Right lobe of liver (tissue), 6 donors: ENCODE results near the gene PTRHD1. TPM values are rescaled to one million over a fixed set of nuclear protein-coding genes. Genes with fewer than 3 reads are reported as not detected.

Experiments
- ATAC-seq, 4 donors: fragments of 200-7000 bp; cut with Tn5 transposase; one replicate each; pipeline ENCODE4 v1.9.1; 2020; ENCODE audit warnings: mild to moderate bottlenecking in 4 of 4, moderate library complexity in 4 of 4
- DNase-seq, 3 donors: peaks; one replicate each; pipeline ENCODE4 v3.0.0-alpha.2; 2020
- H3K27ac ChIP-seq, 3 donors: fragments of 200-600 bp; one replicate each; pipeline ENCODE4 v1.8.0; 2022
- H3K27me3 ChIP-seq, 2 donors: fragments of 200-600 bp; one replicate each; pipeline ENCODE4 v1.8.0; 2022
- H3K36me3 ChIP-seq, 4 donors: fragments of 200-600 bp; sonication (generic) in 1 of 4; one replicate each; pipeline versions ENCODE4 v1.5.1 to v1.8.0; 2017 to 2022; ENCODE audit warnings: control low read depth in 1 of 4
- H3K4me1 ChIP-seq, 4 donors: fragments of 200-600 bp; sonication (generic) in 1 of 4; one replicate each; pipeline versions ENCODE4 v1.5.1 to v1.8.0; 2017 to 2022; ENCODE audit warnings: control low read depth in 1 of 4
- H3K4me3 ChIP-seq, 3 donors: fragments of 200-600 bp; one replicate each; pipeline ENCODE4 v1.8.0; 2022
- H3K9me3 ChIP-seq, 4 donors: fragments of 200-600 bp; sonication (generic) in 1 of 4; one replicate each; pipeline versions ENCODE4 v1.5.1 to v1.8.0; 2017 to 2022; ENCODE audit warnings: control low read depth in 1 of 4
- CTCF ChIP-seq, 4 donors: fragments of 200-600 bp in 3 of 4; fragments of 450-650 bp in 1 of 4; IDR thresholded peaks; one replicate each; pipeline versions ENCODE4 v1.5.1 to v1.8.0; 2016 to 2022; ENCODE audit warnings: antibody characterized with exemption in 4 of 4, mild to moderate bottlenecking in 2 of 4
- POLR2A ChIP-seq: fragments of 450-650 bp; IDR thresholded peaks from one replicate; pipeline ENCODE4 v1.6.1; 2017; ENCODE audit warnings: antibody characterized with exemption, mild to moderate bottlenecking
- WGBS: methylation state at CpG from one replicate; pipeline ENCODE4 v1.1.6; 2018; ENCODE audit warnings: low coverage, low lambda C conversion rate; ENCODE audit not compliant: insufficient coverage; ENCODE audit errors: missing lambda C conversion rate; 5-methylcytosine and 5-hydroxymethylcytosine counted together
- intact Hi-C, 2 donors: fragments of 100-400 bp; cut with DNase I; formaldehyde crosslinking; loops; one replicate each; pipeline versions ENCODE4 v1.11.2 to v1.14.1; 2022
- total RNA-seq, 6 experiments: library from RNA; depleted of rRNA in 2 of 6; stranded (reverse); fragments of >200 nt in 2 of 6; fragmentation: NEBNext Ultra II Directional in 3 of 6; extraction: Animal tissue kit (Norgen Biotek cat#: 25700) in 3 of 6; gene quantifications; one replicate each; pipeline versions ENCODE4 v1.1.0 to v1.2.4, GENCODE V29; 2016 to 2023
- donor health status: DM: no; HTN: yes; CAD: no.
- donor health status: DM: no; HTN: no; CAD: no.
- donor health status: DM: no; HTN: no; CAD: no.
- donor health status: DM: no; HTN: yes; CAD: no.
- donor health status: DM: no; HTN: yes; CAD: no.

PTRHD1 gene
- total RNA-seq, 6 experiments from 2014 or later, result 10.1 to 16.4 (median 15.3) TPM

GRCh38 chr2:24754985-24755705, 38.0 kb downstream of the PTRHD1 start:
- TF ChIP-seq CTCF (IDR thresholded peaks at IDR 0.05), result no peak
- no peak for TF ChIP-seq POLR2A
- DNase-seq, result no peak
- Histone ChIP-seq H3K27me3 (no peaks in the 10 kb centered on the region), H3K4me3 (no peak overlapping the region), H3K4me1 (no peaks in the 10 kb centered on the region), H3K36me3 (peaks cover 0 to 35% (median 12%) of the 10 kb centered on the region in 4 donors), H3K27ac (no peak overlapping the region), H3K9me3 (no peaks in the 10 kb centered on the region)
- intact Hi-C loops, result no loop called here
- WGBS, result 77% methylated on average over 3 of the region's 3 CpGs
- no peak for ATAC-seq

DNA sequence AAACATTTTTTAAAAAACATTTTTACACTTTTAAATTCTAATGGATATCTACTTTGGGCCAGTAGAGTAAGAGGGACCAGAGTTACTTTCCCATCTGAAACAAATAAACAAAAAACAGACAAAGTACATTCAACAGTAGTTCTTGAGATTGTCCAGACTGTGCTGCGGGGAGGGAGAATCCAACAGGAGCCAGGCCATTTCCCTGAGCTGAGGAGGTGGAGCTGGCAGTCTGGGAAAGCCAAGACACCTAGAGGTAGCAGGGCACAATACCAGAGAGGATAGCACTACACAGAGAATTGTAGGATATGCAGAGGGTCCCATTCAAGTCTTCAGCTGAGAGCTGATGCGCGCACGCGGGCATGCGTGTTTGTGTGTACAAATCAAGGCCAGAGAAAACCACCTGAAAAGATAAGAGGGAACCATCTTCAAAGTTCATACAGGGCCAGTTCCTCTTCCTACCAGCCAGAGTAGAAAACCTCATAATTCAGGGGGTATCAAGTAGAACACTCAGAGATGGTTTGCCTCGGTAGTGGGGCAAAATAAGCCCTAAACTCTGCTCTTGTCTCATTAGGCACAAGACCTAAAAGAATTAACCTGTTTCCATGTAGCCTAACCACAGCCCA, 44.0 kb downstream of the PTRHD1 start:
- no peak for TF ChIP-seq POLR2A
- no peak for TF ChIP-seq CTCF (IDR thresholded peaks at IDR 0.05)

DNA sequence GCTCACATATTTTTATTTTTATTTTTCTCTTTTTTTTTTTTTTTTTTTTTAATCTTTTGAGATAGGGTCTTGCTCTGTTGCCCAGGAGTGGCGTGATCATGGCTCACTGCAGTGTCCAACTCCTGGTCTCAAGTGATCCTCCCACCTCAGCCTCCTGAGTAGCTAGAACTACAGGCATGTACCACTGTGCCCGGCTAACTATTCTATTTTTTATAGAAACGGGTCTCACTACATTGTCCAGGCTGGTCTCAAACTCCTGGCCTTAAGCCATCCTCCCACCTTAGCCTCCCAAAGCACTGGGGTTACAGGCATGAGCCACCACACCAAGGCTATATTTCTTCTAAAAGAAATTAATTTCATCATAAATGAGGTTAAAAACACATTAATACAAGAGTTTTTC, 45.9 kb downstream of the PTRHD1 start:
- Histone ChIP-seq H3K9me3 (no peaks in the 10 kb centered on the region), H3K27me3 (no peaks in the 10 kb centered on the region), H3K4me1 (no peaks in the 10 kb centered on the region), H3K27ac (no peak overlapping the region), H3K36me3 (peaks cover 0 to 5% (median under 1%) of the 10 kb centered on the region in 4 donors), H3K4me3 (no peak overlapping the region)
- no peak for ATAC-seq
- no peak for DNase-seq
- intact Hi-C loops, result no loop called here
- WGBS, result 100% methylated on average over 2 of the region's 3 CpGs
- TF ChIP-seq CTCF (IDR thresholded peaks at IDR 0.05), result no peak
- TF ChIP-seq POLR2A, result no peak

More for the DNA sequence above, 44.0 kb downstream of the PTRHD1 start:
- intact Hi-C loops, result no loop called here
- Histone ChIP-seq H3K27me3 (no peaks in the 10 kb centered on the region), H3K4me3 (no peak overlapping the region), H3K9me3 (no peaks in the 10 kb centered on the region), H3K4me1 (no peaks in the 10 kb centered on the region), H3K36me3 (peaks cover 0 to 13% (median 2%) of the 10 kb centered on the region in 4 donors), H3K27ac (no peak overlapping the region)
- DNase-seq (no peak), ATAC-seq (no peak)
- 100% methylated on average over 7 of the region's 7 CpGs for WGBS

- no peak overlapping the region for H3K4me3 ChIP-seq
- no peaks in the 10 kb centered on the region for H3K4me1 ChIP-seq
- no peaks in the 10 kb centered on the region for H3K9me3 ChIP-seq
- no peak for ATAC-seq
- intact Hi-C loops, result no loop called here
- no peak overlapping the region for H3K27ac ChIP-seq
- TF ChIP-seq CTCF (IDR thresholded peaks at IDR 0.05), result no peak
- no peak for TF ChIP-seq POLR2A
- DNase-seq, result no peak
- H3K27me3 ChIP-seq, result no peaks in the 10 kb centered on the region
- H3K36me3 ChIP-seq, result peaks cover 0 to 6% (median 2%) of the 10 kb centered on the region in 4 donors
- 75% methylated on average over 2 of the region's 2 CpGs for WGBS
Observed at GRCh38 chr2:24745825-24746224, 47.4 kb downstream of the PTRHD1 start.
